Measurements from ENCODE around the gene ZNF878. TPM values are rescaled to one million over a fixed set of nuclear protein-coding genes. Genes with fewer than 3 reads are reported as not detected.
A peak's percentile ranks its signal among the peaks of the same experiment; 100 is the strongest.
"Not testable (repeated sequence)": the region's sequence is repeated elsewhere in the genome, so short reads cannot be mapped to it uniquely, and the experiment has no call there.

Gene ZNF878
- total RNA-seq, result under 1 TPM; 0.15 to 0.28 TPM

GRCh38 chr19:12052497-12053169 lies at the start of gene ZNF878:
ZNF878 (minus strand) TSS chr19:12052961; CDS start chr19:12052801, 160 bp downstream.
- H3K4me3 Mint-ChIP-seq, result peak within 1 kb of the TSS; percentile 69
- peaks cover 13% of the 10 kb centered on the region for H3K36me3 Mint-ChIP-seq (ENCODE audit: low read depth)
- peak; percentile 51 for DNase-seq
- ChIA-PET POLR2A (no interaction called here), CTCF (interaction anchor here (1.0 kb wide), 1 partner anchor 129 kb away, joined by 3 read pairs; no protein-coding TSS in a partner anchor)
- H3K27ac Mint-ChIP-seq, result no peak within 1 kb of the TSS
- H3K27me3 Mint-ChIP-seq, result peaks cover 6% of the 10 kb centered on the region
- peaks cover 22% of the 10 kb centered on the region for H3K9me3 Mint-ChIP-seq
- peaks cover 13% of the 10 kb centered on the region for H3K4me1 Mint-ChIP-seq

- H3K4me1 Mint-ChIP-seq, result peaks cover 7% of the 10 kb centered on the region
- CTCF ChIA-PET, result no interaction called here
- peaks cover 13% of the 10 kb centered on the region for H3K36me3 Mint-ChIP-seq (ENCODE audit: low read depth)
- peaks cover 1% of the 10 kb centered on the region for H3K27me3 Mint-ChIP-seq
- no peak overlapping the region for H3K4me3 Mint-ChIP-seq
- peaks cover 53% of the 10 kb centered on the region for H3K9me3 Mint-ChIP-seq
- H3K27ac Mint-ChIP-seq, result no peak overlapping the region
- POLR2A ChIA-PET, result no interaction called here
- DNase-seq, result no peak
Observed at GRCh38 chr19:12098040-12098439, 45.3 kb upstream of the ZNF878 start.

- Mint-ChIP-seq H3K4me1 (peaks cover 12% of the 10 kb centered on the region), H3K27ac (no peak overlapping the region), H3K36me3 (ENCODE audit: low read depth) (peaks cover 13% of the 10 kb centered on the region), H3K4me3 (no peak overlapping the region), H3K27me3 (peaks cover 1% of the 10 kb centered on the region), H3K9me3 (peaks cover 31% of the 10 kb centered on the region)
- ChIA-PET CTCF (no interaction called here), POLR2A (no interaction called here)
- DNase-seq, result no peak
Observed at GRCh38 chr19:12095111-12095790, 42.5 kb upstream of the ZNF878 start.

GRCh38 chr19:12093777-12094176 lies 41.0 kb upstream of the ZNF878 start:
- peaks cover 1% of the 10 kb centered on the region for H3K27me3 Mint-ChIP-seq
- no peak overlapping the region for H3K4me3 Mint-ChIP-seq
- no peak for DNase-seq
- CTCF ChIA-PET, result no interaction called here
- H3K27ac Mint-ChIP-seq, result no peak overlapping the region
- H3K9me3 Mint-ChIP-seq, result peaks cover 20% of the 10 kb centered on the region
- peaks cover 13% of the 10 kb centered on the region for H3K36me3 Mint-ChIP-seq (ENCODE audit: low read depth)
- POLR2A ChIA-PET, result no interaction called here
- H3K4me1 Mint-ChIP-seq, result peaks cover 12% of the 10 kb centered on the region

- ChIA-PET POLR2A (interaction anchor here (1.0 to 1.1 kb wide), 2 partner anchors 28 to 63 kb away, joined by 3 to 4 read pairs; partner anchors contain the start of gene ZNF625), CTCF (interaction anchor here (1.6 to 2.9 kb wide), 2 partner anchors 34 to 169 kb away, joined by 6 to 14 read pairs; partner anchors contain the start of gene ZNF700)
- peaks cover 20% of the 10 kb centered on the region for H3K9me3 Mint-ChIP-seq
- no peak for DNase-seq
- no peak overlapping the region for H3K27ac Mint-ChIP-seq
- H3K27me3 Mint-ChIP-seq, result peaks cover 1% of the 10 kb centered on the region
- H3K4me3 Mint-ChIP-seq, result peak overlapping the region; percentile 73
- peaks cover 12% of the 10 kb centered on the region for H3K4me1 Mint-ChIP-seq
- peaks cover 10% of the 10 kb centered on the region for H3K36me3 Mint-ChIP-seq (ENCODE audit: low read depth)
Observed at GRCh38 chr19:12092956-12093355, 40.2 kb upstream of the ZNF878 start.

- CTCF ChIA-PET, result interaction anchor here (1.6 to 2.9 kb wide), 3 partner anchors 33 to 168 kb away, joined by 4 to 14 read pairs (median 6); partner anchors contain the start of gene ZNF700
- Mint-ChIP-seq H3K36me3 (ENCODE audit: low read depth) (peaks cover 9% of the 10 kb centered on the region), H3K4me3 (peak overlapping the region; percentile 73), H3K27me3 (peaks cover 1% of the 10 kb centered on the region), H3K9me3 (peaks cover 22% of the 10 kb centered on the region), H3K4me1 (peaks cover 12% of the 10 kb centered on the region), H3K27ac (peak overlapping the region; percentile 60)
- POLR2A ChIA-PET, result interaction anchor here (1.0 to 1.8 kb wide), 4 partner anchors 27 to 168 kb away, joined by 3 to 6 read pairs (median 4); partner anchors contain the start of genes ZNF625, ZNF700 and ZNF763
- DNase-seq, result peak; percentile 69
Observed at GRCh38 chr19:12092065-12092867, 39.5 kb upstream of the ZNF878 start.

- peaks cover 12% of the 10 kb centered on the region for H3K4me1 Mint-ChIP-seq
- peaks cover 1% of the 10 kb centered on the region for H3K27me3 Mint-ChIP-seq
- POLR2A ChIA-PET, result interaction anchor here (0.6 to 1.8 kb wide), 5 partner anchors 9 to 293 kb away, joined by 3 to 6 read pairs (median 3); partner anchors contain the start of genes ZNF20, ZNF491, ZNF700 and ZNF763
- peaks cover 24% of the 10 kb centered on the region for H3K9me3 Mint-ChIP-seq
- H3K36me3 Mint-ChIP-seq (ENCODE audit: low read depth), result peaks cover 9% of the 10 kb centered on the region
- CTCF ChIA-PET, result interaction anchor here (0.6 to 2.9 kb wide), 9 partner anchors 50 to 581 kb away, joined by 3 to 14 read pairs (median 4); partner anchors contain the start of genes ZNF20, ZNF563, ZNF700 and ZNF799
- DNase-seq, result peak; percentile 63
- H3K4me3 Mint-ChIP-seq, result no peak overlapping the region
- no peak overlapping the region for H3K27ac Mint-ChIP-seq
Observed at GRCh38 chr19:12090807-12091206, 38.0 kb upstream of the ZNF878 start.

GRCh38 chr19:12085074-12085818 lies 32.5 kb upstream of the ZNF878 start:
- H3K27ac Mint-ChIP-seq, result no peak overlapping the region
- peaks cover 29% of the 10 kb centered on the region for H3K9me3 Mint-ChIP-seq
- H3K4me1 Mint-ChIP-seq, result no peaks in the 10 kb centered on the region
- POLR2A ChIA-PET, result interaction anchor here (0.9 kb wide), 1 partner anchor 160 kb away, joined by 5 read pairs; the partner anchor contains the start of gene ZNF700
- peaks cover 3% of the 10 kb centered on the region for H3K36me3 Mint-ChIP-seq (ENCODE audit: low read depth)
- H3K27me3 Mint-ChIP-seq, result no peaks in the 10 kb centered on the region
- H3K4me3 Mint-ChIP-seq, result no peak overlapping the region
- CTCF ChIA-PET, result no interaction called here
- DNase-seq, result no peak

GRCh38 chr19:12083336-12083735 lies 30.6 kb upstream of the ZNF878 start:
- H3K36me3 Mint-ChIP-seq (ENCODE audit: low read depth); H3K27me3 Mint-ChIP-seq; H3K27ac Mint-ChIP-seq; DNase-seq; H3K4me1 Mint-ChIP-seq; CTCF ChIA-PET; POLR2A ChIA-PET; H3K4me3 Mint-ChIP-seq: not testable (repeated sequence)
- H3K9me3 Mint-ChIP-seq, result peaks cover 31% of the 10 kb centered on the region

- POLR2A ChIA-PET, result no interaction called here
- peaks cover 34% of the 10 kb centered on the region for H3K36me3 Mint-ChIP-seq (ENCODE audit: low read depth)
- no peaks in the 10 kb centered on the region for H3K27me3 Mint-ChIP-seq
- H3K9me3 Mint-ChIP-seq, result peaks cover 47% of the 10 kb centered on the region
- CTCF ChIA-PET, result no interaction called here
- H3K4me3 Mint-ChIP-seq, result no peak overlapping the region
- no peak for DNase-seq
- H3K4me1 Mint-ChIP-seq, result no peaks in the 10 kb centered on the region
- no peak overlapping the region for H3K27ac Mint-ChIP-seq
Observed at GRCh38 chr19:12077375-12077774, 24.6 kb upstream of the ZNF878 start.

- DNase-seq, H3K27ac Mint-ChIP-seq, H3K27me3 Mint-ChIP-seq, H3K4me3 Mint-ChIP-seq, CTCF ChIA-PET, POLR2A ChIA-PET, H3K4me1 Mint-ChIP-seq: not testable (repeated sequence)
- Mint-ChIP-seq H3K9me3 (peaks cover 47% of the 10 kb centered on the region), H3K36me3 (ENCODE audit: low read depth) (peaks cover 34% of the 10 kb centered on the region)
Observed at GRCh38 chr19:12076331-12076730, 23.6 kb upstream of the ZNF878 start.

- Mint-ChIP-seq H3K9me3 (peaks cover 47% of the 10 kb centered on the region), H3K4me3 (no peak overlapping the region), H3K4me1 (no peaks in the 10 kb centered on the region), H3K36me3 (ENCODE audit: low read depth) (peaks cover 37% of the 10 kb centered on the region), H3K27ac (no peak overlapping the region), H3K27me3 (no peaks in the 10 kb centered on the region)
- POLR2A ChIA-PET, result no interaction called here
- no peak for DNase-seq
- CTCF ChIA-PET, result no interaction called here
Observed at GRCh38 chr19:12075538-12076139, 22.9 kb upstream of the ZNF878 start.

All from activated CD4-positive, alpha-beta memory T cell treated with anti-CD3 and anti-CD28 coated beads, Interleukin-2, amount 10 ng/mL, durations not matched to agents 7 days and 5 days (primary cell).